Suprapubic skin (tissue), 4 donors: ENCODE results near the gene LMCD1.

ENCODE experiments used
- POLR2A ChIP-seq, 2 donors: fragments of 450-650 bp; IDR thresholded peaks; one replicate each; pipeline ENCODE4 v1.6.1; 2017; ENCODE audit warnings: antibody characterized with exemption in 2 of 2, mild to moderate bottlenecking in 2 of 2, moderate library complexity in 2 of 2
- POLR2AphosphoS5 ChIP-seq, 3 donors: sonication (generic); formaldehyde crosslinking; IDR thresholded peaks; one replicate each; pipeline ENCODE4 v1.6.1; 2017; ENCODE audit warnings: antibody characterized with exemption in 3 of 3
- TF ChIP-seq, protein P1 (sequence below), 2 donors: fragments of 200-600 bp in 1 of 2; fragments of 450-650 bp in 1 of 2; sonication (generic) in 1 of 2; IDR thresholded peaks; one replicate each; pipeline ENCODE4 v1.5.1; 2016 to 2019; ENCODE audit warnings: antibody characterized with exemption in 2 of 2, mild to moderate bottlenecking in 1 of 2, moderate library complexity in 1 of 2

GRCh38 chr3:8536096-8537056 is 34.8 kb downstream of the LMCD1 start:
- TF ChIP-seq, protein P1, sequence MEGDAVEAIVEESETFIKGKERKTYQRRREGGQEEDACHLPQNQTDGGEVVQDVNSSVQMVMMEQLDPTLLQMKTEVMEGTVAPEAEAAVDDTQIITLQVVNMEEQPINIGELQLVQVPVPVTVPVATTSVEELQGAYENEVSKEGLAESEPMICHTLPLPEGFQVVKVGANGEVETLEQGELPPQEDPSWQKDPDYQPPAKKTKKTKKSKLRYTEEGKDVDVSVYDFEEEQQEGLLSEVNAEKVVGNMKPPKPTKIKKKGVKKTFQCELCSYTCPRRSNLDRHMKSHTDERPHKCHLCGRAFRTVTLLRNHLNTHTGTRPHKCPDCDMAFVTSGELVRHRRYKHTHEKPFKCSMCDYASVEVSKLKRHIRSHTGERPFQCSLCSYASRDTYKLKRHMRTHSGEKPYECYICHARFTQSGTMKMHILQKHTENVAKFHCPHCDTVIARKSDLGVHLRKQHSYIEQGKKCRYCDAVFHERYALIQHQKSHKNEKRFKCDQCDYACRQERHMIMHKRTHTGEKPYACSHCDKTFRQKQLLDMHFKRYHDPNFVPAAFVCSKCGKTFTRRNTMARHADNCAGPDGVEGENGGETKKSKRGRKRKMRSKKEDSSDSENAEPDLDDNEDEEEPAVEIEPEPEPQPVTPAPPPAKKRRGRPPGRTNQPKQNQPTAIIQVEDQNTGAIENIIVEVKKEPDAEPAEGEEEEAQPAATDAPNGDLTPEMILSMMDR (IDR thresholded peaks at IDR 0.05), result no peak
- no peak for TF ChIP-seq POLR2A (IDR thresholded peaks at IDR 0.05)
- TF ChIP-seq POLR2AphosphoS5 (IDR thresholded peaks at IDR 0.05), result no peak
